Breast epithelium (tissue), 3 donors: ENCODE measurements around the gene PRR3.

ENCODE experiments used
- POLR2A ChIP-seq: fragments of 450-650 bp; IDR thresholded peaks from one replicate; pipeline ENCODE4 v1.6.1; 2016; ENCODE audit warnings: antibody characterized with exemption, mild to moderate bottlenecking, moderate library complexity
- POLR2AphosphoS5 ChIP-seq, 3 donors: sonication (generic); formaldehyde crosslinking; IDR thresholded peaks; one replicate each; pipeline ENCODE4 v1.6.1; 2017; ENCODE audit warnings: antibody characterized with exemption in 3 of 3
- TF ChIP-seq, protein P1 (sequence below), 3 donors: fragments of 450-650 bp; IDR thresholded peaks; one replicate each; pipeline ENCODE4 v1.5.1; 2016 to 2017; ENCODE audit warnings: antibody characterized with exemption in 3 of 3, mild to moderate bottlenecking in 3 of 3, moderate library complexity in 3 of 3

DNA sequence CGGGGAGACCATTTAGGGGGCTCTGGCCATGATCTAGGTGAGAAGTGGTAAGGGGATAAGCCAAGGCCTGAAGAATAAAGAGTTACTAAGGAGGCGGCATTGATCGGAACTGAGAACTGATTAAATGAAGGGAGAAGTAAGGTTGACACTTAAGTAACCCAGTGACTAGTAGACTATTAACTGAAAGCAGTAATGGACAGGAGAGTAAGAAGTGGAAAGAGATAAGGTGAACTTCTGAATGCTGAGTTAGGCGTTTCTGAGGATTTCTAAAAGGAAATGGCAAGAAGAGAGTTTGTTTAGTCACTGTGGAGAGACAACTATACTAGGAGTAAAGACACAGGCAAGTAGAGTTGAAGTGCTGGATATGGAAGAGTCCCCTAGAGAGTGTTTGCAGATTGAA, 16.0 kb downstream of the PRR3 start:
- TF ChIP-seq POLR2A, result no peak
- TF ChIP-seq, protein P1, sequence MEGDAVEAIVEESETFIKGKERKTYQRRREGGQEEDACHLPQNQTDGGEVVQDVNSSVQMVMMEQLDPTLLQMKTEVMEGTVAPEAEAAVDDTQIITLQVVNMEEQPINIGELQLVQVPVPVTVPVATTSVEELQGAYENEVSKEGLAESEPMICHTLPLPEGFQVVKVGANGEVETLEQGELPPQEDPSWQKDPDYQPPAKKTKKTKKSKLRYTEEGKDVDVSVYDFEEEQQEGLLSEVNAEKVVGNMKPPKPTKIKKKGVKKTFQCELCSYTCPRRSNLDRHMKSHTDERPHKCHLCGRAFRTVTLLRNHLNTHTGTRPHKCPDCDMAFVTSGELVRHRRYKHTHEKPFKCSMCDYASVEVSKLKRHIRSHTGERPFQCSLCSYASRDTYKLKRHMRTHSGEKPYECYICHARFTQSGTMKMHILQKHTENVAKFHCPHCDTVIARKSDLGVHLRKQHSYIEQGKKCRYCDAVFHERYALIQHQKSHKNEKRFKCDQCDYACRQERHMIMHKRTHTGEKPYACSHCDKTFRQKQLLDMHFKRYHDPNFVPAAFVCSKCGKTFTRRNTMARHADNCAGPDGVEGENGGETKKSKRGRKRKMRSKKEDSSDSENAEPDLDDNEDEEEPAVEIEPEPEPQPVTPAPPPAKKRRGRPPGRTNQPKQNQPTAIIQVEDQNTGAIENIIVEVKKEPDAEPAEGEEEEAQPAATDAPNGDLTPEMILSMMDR (IDR thresholded peaks at IDR 0.05), result no peak
- no peak for TF ChIP-seq POLR2AphosphoS5 (IDR thresholded peaks at IDR 0.05)
